ENCODE results near the gene CALD1.

The CALD1 gene

DNA sequence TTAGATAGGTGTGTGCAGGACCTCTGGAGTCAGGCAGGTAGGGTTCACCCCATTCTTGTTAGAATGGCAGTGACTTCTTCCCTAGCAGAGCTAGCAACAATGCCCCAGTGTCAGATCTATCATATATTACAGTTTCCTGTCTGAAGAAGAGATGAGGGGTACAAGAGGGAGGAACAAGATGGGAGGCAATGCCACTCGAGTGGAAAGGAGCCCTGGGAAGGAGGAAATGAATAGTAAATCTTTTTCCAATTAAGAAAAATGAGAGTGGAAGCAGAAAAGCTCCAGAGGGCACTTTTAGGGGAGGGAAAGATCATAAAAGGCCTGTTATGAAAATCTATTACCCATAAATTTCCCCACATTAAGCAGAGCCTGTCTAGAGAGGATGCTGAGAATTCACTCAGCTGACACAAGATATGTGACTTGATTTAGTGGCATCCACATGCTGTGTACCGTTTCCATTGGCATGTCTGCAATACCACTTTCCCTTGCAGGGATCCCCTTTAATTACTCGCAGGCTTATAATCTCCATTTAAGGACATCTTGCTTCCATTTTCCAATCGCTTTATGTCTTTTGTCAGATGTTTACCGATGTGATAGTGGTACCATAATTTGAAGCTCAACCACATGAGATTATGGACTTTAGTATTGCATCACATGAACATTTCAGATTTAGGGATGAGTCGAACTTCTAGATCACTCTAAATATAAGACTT, 136.9 kb downstream of the CALD1 start:
- in situ Hi-C loops (cut with HindIII; ENCODE audit: low sequenced_read_pairs) = no loop called here

DNA sequence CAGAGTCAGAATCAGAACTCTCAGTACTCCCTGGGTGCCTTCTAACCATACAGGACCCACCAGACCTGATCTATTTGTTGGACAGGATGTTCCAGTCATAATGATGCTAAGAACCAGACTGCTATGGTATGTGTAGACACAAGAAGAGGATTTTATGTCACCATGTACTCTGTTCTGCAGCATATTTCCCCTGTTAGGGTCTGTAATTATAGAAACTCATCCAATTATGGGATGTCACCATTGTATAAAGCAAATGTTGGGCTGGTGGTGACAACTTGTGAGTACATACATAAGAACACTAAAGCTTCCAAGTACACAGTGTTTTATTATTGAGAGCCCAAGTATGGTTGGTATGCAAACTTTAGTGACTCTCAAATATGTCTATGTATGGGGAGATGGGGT, 139.8 kb downstream of the CALD1 start:
- in situ Hi-C loops (cut with HindIII; ENCODE audit: low sequenced_read_pairs) = no loop called here

DNA sequence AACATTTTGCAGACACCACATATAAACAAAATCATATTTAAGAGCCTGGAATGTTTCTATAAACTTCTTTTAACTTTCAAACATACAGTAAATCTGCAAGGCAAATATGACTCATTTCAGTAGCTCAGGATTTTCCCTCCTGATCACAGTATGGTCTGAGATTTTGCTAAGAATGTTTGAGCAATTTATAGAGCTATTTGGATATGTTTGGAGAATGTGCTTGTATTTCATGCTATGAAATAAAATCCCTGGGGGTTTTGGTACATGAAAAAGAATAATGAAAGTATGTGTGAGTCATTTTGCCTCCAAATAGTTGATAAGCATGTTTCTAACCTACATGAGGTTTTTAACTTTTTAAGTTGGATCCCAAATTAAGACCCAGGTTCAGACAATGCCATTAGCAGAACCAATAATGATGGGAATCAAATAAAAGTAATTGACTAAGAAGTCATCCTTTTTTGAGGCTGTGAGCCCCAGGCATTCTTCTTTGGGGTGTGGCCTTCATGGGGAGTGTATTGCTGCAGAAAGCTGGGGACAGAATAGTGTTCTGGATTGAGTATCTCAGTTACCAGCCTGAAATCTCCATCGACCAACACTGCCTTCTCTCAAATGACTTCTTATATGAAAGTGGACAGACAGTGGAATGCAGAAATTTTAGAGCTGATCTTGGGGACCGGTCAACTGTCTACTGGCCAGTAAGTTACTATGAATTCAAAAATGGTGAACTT, 140.8 kb downstream of the CALD1 start:
- in situ Hi-C loops (cut with HindIII; ENCODE audit: low sequenced_read_pairs) = no loop called here

- in situ Hi-C loops (cut with HindIII; ENCODE audit: low sequenced_read_pairs) = no loop called here
Observed at GRCh38 chr7:134922720-134923704, 143.6 kb downstream of the CALD1 start.

GRCh38 chr7:134925766-134926165, 146.3 kb downstream of the CALD1 start:
- in situ Hi-C loops (cut with HindIII; ENCODE audit: low sequenced_read_pairs) = no loop called here

- in situ Hi-C loops (cut with HindIII; ENCODE audit: low sequenced_read_pairs) = no loop called here
Observed at GRCh38 chr7:134926396-134926795, 147.0 kb downstream of the CALD1 start.

DNA sequence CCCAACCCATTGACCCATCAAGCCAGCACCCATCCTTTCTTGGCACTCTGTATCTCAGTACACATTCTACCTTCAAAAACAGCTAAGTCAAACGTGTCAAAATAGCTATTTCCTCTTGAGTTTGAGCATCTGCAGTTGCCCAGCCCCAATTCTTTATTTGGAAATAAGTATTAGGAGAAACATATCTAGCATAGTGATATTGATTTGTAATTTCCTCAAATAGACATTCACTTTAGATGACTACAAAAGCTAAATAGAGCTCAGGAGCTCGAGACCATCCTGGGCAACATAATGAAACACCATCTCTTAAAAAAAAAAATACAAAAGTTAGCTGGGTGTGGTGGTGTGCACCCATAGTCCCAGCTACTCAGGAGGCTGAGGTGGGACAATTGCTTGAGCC, 147.6 kb downstream of the CALD1 start:
- in situ Hi-C loops (cut with HindIII; ENCODE audit: low sequenced_read_pairs) = no loop called here

DNA sequence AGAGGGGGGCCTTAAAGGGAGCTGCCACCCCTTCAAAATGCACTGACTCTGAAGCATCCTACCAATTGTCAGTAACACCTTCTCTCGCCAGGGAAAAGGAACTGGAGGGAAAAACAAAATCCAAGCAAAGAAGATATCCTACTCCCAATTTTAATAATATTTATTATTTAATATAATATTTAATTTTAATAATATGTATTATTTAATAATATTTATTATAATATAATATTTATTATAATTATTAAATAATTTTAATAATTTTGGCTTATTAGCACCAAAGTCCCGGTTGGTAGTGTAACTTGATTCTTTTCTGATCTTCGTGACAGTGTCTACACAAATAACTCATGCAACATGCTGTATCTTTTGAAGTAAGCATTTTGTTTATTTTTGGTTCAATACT, 148.3 kb downstream of the CALD1 start:
- in situ Hi-C loops (cut with HindIII; ENCODE audit: low sequenced_read_pairs) = no loop called here

DNA sequence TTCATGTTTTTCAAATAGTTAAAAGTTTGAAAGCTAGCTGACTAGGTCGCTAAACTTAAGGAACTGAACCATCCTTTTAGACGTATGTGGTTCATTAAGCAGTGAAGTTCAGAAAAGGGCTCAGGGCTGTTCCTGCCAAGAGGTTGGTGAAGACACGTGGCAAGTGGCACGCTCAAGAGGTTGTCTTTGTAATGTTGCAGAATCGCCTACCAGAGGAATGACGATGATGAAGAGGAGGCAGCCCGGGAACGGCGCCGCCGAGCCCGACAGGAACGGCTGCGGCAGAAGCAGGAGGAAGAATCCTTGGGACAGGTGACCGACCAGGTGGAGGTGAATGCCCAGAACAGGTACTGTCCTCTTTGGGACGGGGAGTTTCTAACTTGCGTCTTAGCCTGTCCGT, 149.1 kb downstream of the CALD1 start:
- in situ Hi-C loops (cut with HindIII; ENCODE audit: low sequenced_read_pairs) = no loop called here

DNA sequence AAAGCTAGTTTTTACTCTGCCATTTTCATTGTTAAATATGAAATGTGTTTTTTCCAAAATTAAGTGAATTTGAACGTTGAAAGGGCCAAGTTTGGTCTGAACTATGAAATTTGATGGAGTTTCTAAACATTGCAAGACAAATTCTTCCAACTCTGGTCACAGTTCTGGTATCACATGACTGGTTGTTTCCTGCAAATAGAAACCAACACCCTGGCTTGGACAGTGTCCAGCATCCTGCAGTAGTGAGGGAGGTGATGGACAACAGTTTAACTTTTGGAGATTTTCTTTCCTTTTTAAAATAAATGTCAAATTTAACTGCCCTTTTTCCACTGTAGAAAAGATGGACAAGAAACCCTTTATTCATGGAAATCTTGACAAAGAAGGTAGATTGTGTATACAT, 152.1 kb downstream of the CALD1 start:
- in situ Hi-C loops (cut with HindIII; ENCODE audit: low sequenced_read_pairs) = no loop called here

GRCh38 chr7:134932707-134933370, 153.4 kb downstream of the CALD1 start:
- in situ Hi-C loops (cut with HindIII; ENCODE audit: low sequenced_read_pairs) = no loop called here

DNA sequence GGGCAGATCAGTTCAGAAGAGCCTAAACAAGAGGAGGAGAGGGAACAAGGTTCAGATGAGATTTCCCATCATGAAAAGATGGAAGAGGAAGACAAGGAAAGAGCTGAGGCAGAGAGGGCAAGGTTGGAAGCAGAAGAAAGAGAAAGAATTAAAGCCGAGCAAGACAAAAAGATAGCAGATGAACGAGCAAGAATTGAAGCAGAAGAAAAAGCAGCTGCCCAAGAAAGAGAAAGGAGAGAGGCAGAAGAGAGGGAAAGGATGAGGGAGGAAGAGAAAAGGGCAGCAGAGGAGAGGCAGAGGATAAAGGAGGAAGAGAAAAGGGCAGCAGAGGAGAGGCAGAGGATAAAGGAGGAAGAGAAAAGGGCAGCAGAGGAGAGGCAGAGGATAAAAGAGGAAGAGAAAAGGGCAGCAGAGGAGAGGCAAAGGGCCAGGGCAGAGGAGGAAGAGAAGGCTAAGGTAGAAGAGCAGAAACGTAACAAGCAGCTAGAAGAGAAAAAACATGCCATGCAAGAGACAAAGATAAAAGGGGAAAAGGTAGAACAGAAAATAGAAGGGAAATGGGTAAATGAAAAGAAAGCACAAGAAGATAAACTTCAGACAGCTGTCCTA, 154.1 kb downstream of the CALD1 start:
- in situ Hi-C loops (cut with HindIII; ENCODE audit: low sequenced_read_pairs) = no loop called here

GRCh38 chr7:134935701-134936100, 156.3 kb downstream of the CALD1 start:
- in situ Hi-C loops (cut with HindIII; ENCODE audit: low sequenced_read_pairs) = no loop called here

GRCh38 chr7:134936893-134937510, 157.6 kb downstream of the CALD1 start:
- in situ Hi-C loops (cut with HindIII; ENCODE audit: low sequenced_read_pairs) = no loop called here

- in situ Hi-C loops (cut with HindIII; ENCODE audit: low sequenced_read_pairs) = no loop called here
Observed at GRCh38 chr7:134938141-134938540, 158.7 kb downstream of the CALD1 start.

DNA sequence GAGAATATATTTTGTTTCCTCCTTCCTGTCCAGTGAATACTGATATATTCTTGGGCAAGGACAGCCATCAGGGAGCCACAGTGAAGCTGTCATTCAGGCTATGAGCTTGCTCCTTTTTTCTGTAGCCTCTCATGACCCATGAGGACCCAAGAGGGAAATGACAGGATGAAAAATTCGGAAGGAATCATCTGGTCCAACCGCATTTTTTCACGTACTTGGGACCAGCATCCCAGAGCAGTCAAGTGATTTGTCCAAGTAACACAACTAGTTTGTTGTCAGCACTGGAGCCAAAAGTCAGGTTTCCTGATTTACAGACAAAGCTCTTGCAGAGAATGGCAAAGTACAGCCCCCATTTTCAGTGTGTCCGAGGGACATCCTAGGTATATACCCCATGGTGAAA, 159.7 kb downstream of the CALD1 start:
- in situ Hi-C loops (cut with HindIII; ENCODE audit: low sequenced_read_pairs) = no loop called here

GRCh38 chr7:134940729-134941128, 161.3 kb downstream of the CALD1 start:
- in situ Hi-C loops (cut with HindIII; ENCODE audit: low sequenced_read_pairs) = no loop called here

- in situ Hi-C loops (cut with HindIII; ENCODE audit: low sequenced_read_pairs) = no loop called here
Observed at GRCh38 chr7:134941185-134941900, 161.9 kb downstream of the CALD1 start.

GRCh38 chr7:134941952-134942351, 162.5 kb downstream of the CALD1 start:
- in situ Hi-C loops (cut with HindIII; ENCODE audit: low sequenced_read_pairs) = no loop called here
